ENCODE results near the gene CHRM5. TPM values are rescaled to one million over a fixed set of nuclear protein-coding genes. Genes with fewer than 3 reads are reported as not detected.

CHRM5 gene
- total and polyA plus RNA-seq, 9 of the 15 experiments (the other 6 are each of a cell fraction or from before 2014, with no cell fraction given), result not detected

GRCh38 chr15:34025252-34025651 is 57.0 kb downstream of the CHRM5 start:
- H3K9me3 ChIP-seq (replicated peaks; ENCODE audit: control insufficient read depth, insufficient read depth, low read depth, low read length), result no peaks in the 10 kb centered on the region
- H3K4me1 ChIP-seq (replicated peaks in 1 of 2; ENCODE audit: control insufficient read depth in 2 of 2, insufficient read depth in 2 of 2, low read length in 2 of 2), result no peaks in the 10 kb centered on the region
- H3K9me1 ChIP-seq (ENCODE audit: control insufficient read depth, insufficient read depth, low read length), result no peaks in the 10 kb centered on the region
- no peaks in the 10 kb centered on the region for H3K36me3 ChIP-seq (ENCODE audit: control insufficient read depth, insufficient read depth, low read length)
- ChIA-PET POLR2A (no interaction called here), CTCF (ENCODE audit: low intra/inter-chr PET ratio) (no interaction called here)
- H3K27ac ChIP-seq (ENCODE audit: extremely low read depth, low read depth, low read length), result no peak overlapping the region
- ATAC-seq (no peak), FAIRE-seq (no peak), DNase-seq (ENCODE audit: extremely low read depth in 1 of 4, low spot score in 3 of 4) (no peak)
- H3K4me3 ChIP-seq, result no peak overlapping the region
- no TSS peak for BruUV-seq (replicated peaks)
- in situ Hi-C loops (cut with MboI), result no loop called here
- intact Hi-C loops (cut with micrococcal nuclease), result no loop called here
- 0 out of 2 replicates have a peak, but pooled peaks have one; percentile 17 for TF ChIP-seq CEBPB (tag; IDR thresholded peaks at IDR 0.05)
- TF ChIP-seq POU5F1 (IDR thresholded peaks at IDR 0.05; ENCODE audit: borderline replicate concordance, low read depth, low read length, partially characterized antibody), result no peak
- TF ChIP-seq RBFOX2 (IDR thresholded peaks at IDR 0.05; ENCODE audit: low read depth, low read length), result no peak
- H2AFZ ChIP-seq (ENCODE audit: low read depth, low read length), result no peak overlapping the region
- H3K79me2 ChIP-seq (ENCODE audit: control insufficient read depth, insufficient read depth, low read length), result no peaks in the 10 kb centered on the region
- WGBS (ENCODE audit: insufficient coverage, low coverage, missing lambda C conversion rate), result 0% methylated on average over 3 of the region's 3 CpGs
- peaks cover 0 to 2% of the 10 kb centered on the region in 2 experiments; a peak in 1 of 5 replicates for H3K27me3 ChIP-seq (ENCODE audit: control insufficient read depth in 2 of 2, insufficient read depth in 2 of 2, low read length in 2 of 2)
- no peaks in the 10 kb centered on the region for H4K20me1 ChIP-seq (replicated peaks; ENCODE audit: control insufficient read depth, insufficient read depth, low read length)
- H3K9ac ChIP-seq (ENCODE audit: insufficient read depth in 1 of 2, low read depth in 2 of 2, low read length in 2 of 2), result no peak overlapping the region
- no peak overlapping the region for H3K4me2 ChIP-seq (ENCODE audit: insufficient read depth, low read length)

GRCh38 chr15:34027606-34028005 is 59.3 kb downstream of the CHRM5 start:
- intact Hi-C loops (cut with micrococcal nuclease) (no loop called here), in situ Hi-C loops (cut with MboI) (no loop called here)
- Histone ChIP-seq H3K4me1 (replicated peaks in 1 of 2; ENCODE audit: control insufficient read depth in 2 of 2, insufficient read depth in 2 of 2, low read length in 2 of 2) (no peaks in the 10 kb centered on the region), H3K36me3 (ENCODE audit: control insufficient read depth, insufficient read depth, low read length) (no peaks in the 10 kb centered on the region), H3K9me3 (replicated peaks; ENCODE audit: control insufficient read depth, insufficient read depth, low read depth, low read length) (no peaks in the 10 kb centered on the region), H3K4me2 (ENCODE audit: insufficient read depth, low read length) (no peak overlapping the region), H3K4me3 (no peak overlapping the region), H3K79me2 (ENCODE audit: control insufficient read depth, insufficient read depth, low read length) (no peaks in the 10 kb centered on the region), H3K9me1 (ENCODE audit: control insufficient read depth, insufficient read depth, low read length) (no peaks in the 10 kb centered on the region), H3K27me3 (ENCODE audit: control insufficient read depth in 2 of 2, insufficient read depth in 2 of 2, low read length in 2 of 2) (0 out of 5 replicates have a peak, but pooled peaks cover 0 to 2% of the 10 kb centered on the region in 2 experiments), H3K27ac (ENCODE audit: extremely low read depth, low read depth, low read length) (no peak overlapping the region), H3K9ac (ENCODE audit: insufficient read depth in 1 of 2, low read depth in 2 of 2, low read length in 2 of 2) (no peak overlapping the region), H2AFZ (ENCODE audit: low read depth, low read length) (no peak overlapping the region), H4K20me1 (replicated peaks; ENCODE audit: control insufficient read depth, insufficient read depth, low read length) (no peaks in the 10 kb centered on the region)
- FAIRE-seq (no peak), ATAC-seq (no peak), DNase-seq (ENCODE audit: extremely low read depth in 1 of 4, low spot score in 3 of 4) (no peak)
- POLR2A ChIA-PET, result interaction anchor here (0.7 kb wide), 1 partner anchor 327 kb away, joined by 3 read pairs; no protein-coding TSS in a partner anchor
- WGBS (ENCODE audit: insufficient coverage, low coverage, missing lambda C conversion rate), result 0% methylated on average over 3 of the region's 3 CpGs
- TF ChIP-seq ZNF280A (IDR thresholded peaks at IDR 0.05; ENCODE audit: low read depth, partially characterized antibody), result peak; percentile 53
- TF ChIP-seq CBX3 (IDR thresholded peaks at IDR 0.05; ENCODE audit: borderline replicate concordance in 1 of 2, low read length in 2 of 2), result 0 out of 3 replicates have a peak, but pooled peaks of 1 of the 2 experiments have one; percentile 19
- peak; percentile 46; the same call in 1 of the 2 replicates for TF ChIP-seq TRIM28 (IDR thresholded peaks at IDR 0.05)
- no peak for TF ChIP-seq ZNF444 (CRISPR knock-in tag; IDR thresholded peaks at IDR 0.05)
- no TSS peak for BruUV-seq (replicated peaks)
- CTCF ChIA-PET (ENCODE audit: low intra/inter-chr PET ratio), result no interaction called here

All from K562 (cell line).